ENCODE results near the gene LSM4.

- TF ChIP-seq CTCF (conservative IDR thresholded peaks at IDR 0.05; ENCODE audit: low read length) (no peak), EZH2phosphoT487 (IDR thresholded peaks at IDR 0.05; ENCODE audit: borderline replicate concordance) (no peak)
Measured at GRCh38 chr19:18283338-18283737, 39.5 kb downstream of the LSM4 start.

Data from Loucy (cell line).